HG02938 (cell line): ENCODE results near the gene CAPS.
"Not testable (repeated sequence)": the region's sequence is repeated elsewhere in the genome, so short reads cannot be mapped to it uniquely, and the experiment has no call there.

Experiments used
- ATAC-seq: cut with Tn5 transposase; IDR thresholded peaks from one replicate; pipeline ENCODE4 v1.9.1; 2021; ENCODE audit warnings: mild to moderate bottlenecking, moderate library complexity; ENCODE audit not compliant: unreplicated experiment

The CAPS gene

DNA sequence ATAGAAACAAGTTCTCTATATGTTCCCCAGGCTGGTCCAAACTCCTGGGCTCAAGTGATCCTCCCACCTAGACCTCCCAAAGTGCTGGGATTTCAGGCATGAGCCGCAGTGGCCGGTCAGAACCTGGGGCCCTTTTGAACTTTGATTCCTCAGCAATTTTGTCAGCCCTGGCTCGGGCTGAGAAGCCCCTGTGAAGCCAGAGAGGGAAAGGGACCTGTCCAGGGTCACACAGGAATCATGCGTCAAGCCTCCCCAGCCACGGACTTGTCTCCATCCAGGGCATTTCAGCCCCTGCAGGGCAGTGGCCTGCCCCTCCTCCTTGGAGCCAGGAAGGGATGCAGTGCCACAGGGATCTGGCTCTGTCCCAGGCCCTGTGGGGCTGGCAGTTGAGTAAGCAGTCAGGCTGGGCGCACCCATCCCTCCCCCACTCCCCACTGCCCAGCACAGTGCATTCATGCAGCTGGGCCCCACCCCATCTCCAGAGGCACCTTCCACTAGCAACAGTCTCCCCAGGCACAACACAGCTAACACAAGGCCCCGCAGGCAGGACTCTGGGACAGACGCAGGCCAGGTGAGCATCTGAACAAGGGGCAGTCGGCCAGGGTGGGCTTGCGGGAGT is at the start of gene CAPS:
TSS of gene CAPS (plus strand) at position 516 of the 619 bp plus-strand sequence. CDS start 153 bp downstream, outside the sequence.
- no peak for ATAC-seq

- ATAC-seq = no peak
Measured at GRCh38 chr19:5864725-5865486, 49.1 kb upstream of the CAPS start.

DNA sequence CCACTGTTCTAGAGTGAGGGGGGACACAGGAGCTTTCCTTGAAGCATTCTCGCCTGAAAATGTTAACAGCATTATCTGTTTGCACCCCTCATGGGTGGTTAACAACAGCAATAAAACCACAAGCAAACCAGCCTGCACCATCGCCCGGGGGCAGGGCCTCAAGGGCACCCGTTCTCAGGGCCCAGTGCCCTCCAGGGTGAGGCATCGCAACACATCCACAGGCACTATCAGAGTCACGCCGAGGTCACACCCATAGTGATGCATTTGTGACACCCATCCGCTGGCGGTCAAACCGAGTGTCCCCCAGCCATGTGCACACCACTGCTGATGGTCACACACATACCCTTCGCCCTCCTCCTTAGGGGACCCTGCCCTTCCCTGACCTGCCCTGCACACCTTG is 48.3 kb upstream of the CAPS start:
- no peak for ATAC-seq

- no peak for ATAC-seq
Measured at GRCh38 chr19:5867201-5868136, 46.6 kb upstream of the CAPS start.

GRCh38 chr19:5870986-5871394 is 43.1 kb upstream of the CAPS start:
- ATAC-seq = no peak

- ATAC-seq = no peak
Measured at GRCh38 chr19:5873617-5874199, 40.3 kb upstream of the CAPS start.

GRCh38 chr19:5874496-5874895 is 39.6 kb upstream of the CAPS start:
- ATAC-seq = not testable (repeated sequence)

GRCh38 chr19:5877427-5877826 is 36.6 kb upstream of the CAPS start:
- no peak for ATAC-seq

DNA sequence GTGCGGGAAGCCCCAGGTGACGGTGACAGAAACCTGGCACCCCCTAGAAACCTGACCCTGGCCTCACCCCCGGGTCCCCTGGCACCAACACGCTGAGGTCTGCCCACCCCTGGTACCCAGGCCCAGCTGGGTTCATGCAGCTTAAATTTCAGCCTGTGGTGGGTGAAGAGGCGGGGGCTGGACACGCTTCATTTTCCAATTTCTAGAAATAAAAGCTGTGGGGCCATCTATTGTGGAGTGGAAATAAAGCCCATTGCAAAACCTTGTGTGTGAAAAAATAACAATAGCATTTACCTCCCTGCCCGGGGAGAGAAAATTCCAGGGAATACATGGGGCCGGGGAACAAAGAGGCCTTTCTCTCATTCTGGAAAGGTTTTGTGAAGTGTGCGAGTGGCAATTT is 36.2 kb upstream of the CAPS start:
- ATAC-seq = no peak

DNA sequence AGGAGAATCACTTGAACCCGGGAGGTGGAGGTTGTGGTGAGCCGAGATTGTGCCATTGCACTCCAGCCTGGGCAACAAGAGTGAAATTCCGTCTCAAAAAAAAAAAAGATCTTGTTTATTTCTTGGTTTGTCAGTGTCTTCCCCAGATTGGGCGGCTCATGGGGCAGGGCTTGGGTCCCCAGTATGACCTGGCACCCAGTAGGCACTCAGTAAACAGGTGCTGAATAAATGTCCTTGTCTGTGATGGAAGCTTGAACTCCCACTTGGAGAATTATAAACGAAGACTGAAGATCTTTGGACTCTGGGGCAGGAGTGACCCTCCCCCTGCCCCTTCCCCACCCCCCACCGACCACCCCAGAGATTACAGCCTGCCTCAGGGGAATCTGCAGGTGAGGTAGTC is 33.9 kb upstream of the CAPS start:
- no peak for ATAC-seq

GRCh38 chr19:5880604-5881078 is 33.4 kb upstream of the CAPS start:
- ATAC-seq = no peak

GRCh38 chr19:5881543-5882299 is 32.3 kb upstream of the CAPS start:
- no peak for ATAC-seq

DNA sequence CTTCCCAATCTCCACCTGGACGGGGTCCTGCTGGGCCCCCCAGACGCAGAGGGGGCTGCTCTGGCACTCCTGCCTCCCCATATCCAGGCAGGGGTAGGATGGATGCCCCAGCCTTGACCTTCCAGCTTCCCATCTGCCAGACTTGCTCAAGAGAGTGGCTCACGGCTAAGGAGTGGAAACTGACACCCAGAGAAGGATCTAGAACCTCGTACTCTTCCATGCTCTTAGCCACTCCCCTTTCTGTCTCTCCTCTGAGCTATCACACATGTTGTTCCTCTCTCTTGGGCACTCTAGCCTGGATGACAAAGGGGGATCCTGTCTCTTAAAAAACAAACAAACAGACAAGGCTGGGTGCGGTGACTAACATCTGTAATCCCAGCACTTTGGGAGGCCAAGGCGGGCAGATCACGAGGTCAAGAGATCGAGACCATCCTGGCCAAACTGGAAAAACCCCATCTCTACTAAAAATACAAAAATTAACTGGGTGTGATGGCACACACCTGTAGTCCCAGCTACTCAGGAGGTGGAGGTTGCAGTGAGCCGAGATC is 31.6 kb upstream of the CAPS start:
- no peak for ATAC-seq

DNA sequence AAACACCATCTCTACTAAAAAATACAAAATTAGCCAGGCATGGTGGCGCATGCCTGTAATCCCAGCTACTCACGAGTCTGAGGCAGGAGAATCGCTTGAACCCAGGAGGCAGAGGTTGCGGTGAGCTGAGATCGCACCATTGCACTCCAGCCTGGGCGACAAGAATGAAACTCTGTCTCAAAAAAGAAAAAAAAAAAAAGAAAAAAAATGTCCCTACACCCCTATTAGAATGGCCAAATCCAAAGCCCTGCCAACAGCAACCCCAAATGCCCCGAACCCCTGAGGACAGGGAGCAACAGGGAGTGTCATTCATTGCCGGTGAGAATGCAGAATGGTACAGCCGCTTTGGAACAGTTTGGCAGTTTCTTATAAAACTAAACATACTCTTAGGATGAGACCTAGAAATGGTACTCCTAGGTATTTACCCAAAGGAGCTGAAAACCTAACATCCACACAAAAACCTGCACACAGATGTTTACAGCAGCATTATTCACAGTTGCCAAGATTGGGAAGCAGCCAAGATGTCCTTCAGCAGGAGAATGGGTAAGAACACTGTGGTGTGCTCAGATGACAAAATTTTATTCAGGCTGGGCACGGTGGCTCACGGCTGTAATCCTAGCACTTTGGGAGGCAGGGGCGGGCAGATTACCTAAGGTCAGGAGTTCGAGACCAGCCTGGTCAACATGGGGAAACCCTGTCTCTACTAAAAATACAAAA is 30.7 kb upstream of the CAPS start:
- ATAC-seq = not testable (repeated sequence)

DNA sequence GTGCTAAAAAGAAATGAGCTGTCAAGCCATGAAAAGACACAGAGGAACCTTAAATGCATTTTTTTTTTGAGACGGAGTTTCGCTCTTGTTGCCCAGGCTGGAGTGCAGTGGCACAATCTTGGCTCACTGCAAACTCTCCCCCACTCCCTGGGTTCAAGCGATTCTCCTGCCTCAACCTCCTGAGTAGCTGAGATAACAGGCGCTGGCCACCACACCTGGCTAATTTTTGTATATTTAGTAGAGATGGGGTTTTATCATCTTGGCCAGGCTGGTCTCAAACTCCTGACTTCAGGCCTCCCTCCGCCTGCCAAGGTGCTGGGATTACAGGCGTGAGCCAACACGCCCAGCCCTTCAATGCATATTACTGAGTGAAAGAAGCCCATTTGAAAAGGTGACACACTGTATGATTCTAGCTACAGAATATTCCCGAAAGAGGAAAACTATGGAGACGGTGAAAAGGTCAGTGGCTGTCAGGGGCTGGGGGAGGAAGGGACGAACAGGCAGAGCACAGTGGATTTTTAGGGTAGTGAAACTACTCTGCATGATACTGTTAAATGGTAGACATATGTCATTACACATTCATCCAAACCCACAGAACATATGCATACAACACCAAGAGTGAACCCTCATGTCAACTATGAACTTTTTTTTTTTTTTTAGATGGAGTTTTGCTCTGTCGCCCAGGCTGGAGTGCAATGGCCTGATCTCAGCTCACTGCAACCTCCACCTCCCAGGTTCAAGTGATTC is 29.8 kb upstream of the CAPS start:
- ATAC-seq = not testable (repeated sequence)

- no peak for ATAC-seq
Measured at GRCh38 chr19:5889288-5889971, 24.6 kb upstream of the CAPS start.

DNA sequence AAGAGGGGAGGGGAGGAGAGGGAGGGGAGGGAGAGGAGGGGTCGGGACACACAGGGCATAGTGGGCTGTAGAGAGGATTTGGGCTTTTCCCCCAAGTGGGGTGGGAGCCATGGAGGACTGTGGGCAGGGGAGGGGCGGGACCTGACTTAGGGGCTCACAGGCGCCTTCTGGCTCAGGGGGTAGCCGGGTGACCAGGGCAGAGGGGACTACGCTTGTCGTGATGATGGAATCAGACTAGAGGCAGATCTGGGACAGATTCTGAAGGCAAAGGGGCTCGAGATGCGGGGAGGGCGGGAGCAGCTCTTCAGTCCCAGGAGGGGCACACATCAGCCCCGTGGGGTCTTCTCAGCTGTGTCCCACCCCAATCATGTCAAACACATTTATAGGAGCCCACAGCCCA is 24.0 kb upstream of the CAPS start:
- no peak for ATAC-seq

GRCh38 chr19:5891572-5891937 is 22.5 kb upstream of the CAPS start:
- no peak for ATAC-seq
